IMR-90 (cell line): ENCODE results near the gene GAS6. TPM values are rescaled to one million over a fixed set of nuclear protein-coding genes. Genes with fewer than 3 reads are reported as not detected.

Experiments
- ATAC-seq: fragments of 200-7000 bp; cut with Tn5 transposase; 2 replicates; pipeline ENCODE4 v1.9.1; 2020; ENCODE audit warnings: low read depth, mild to moderate bottlenecking, moderate library complexity
- BruUV-seq: library from RNA; stranded (reverse); fragments of 400-500 nt; replicated peaks from 2 replicates; lab custom pipeline; 2021; lab: Mats Ljungman, UMichigan
- CTCF ChIA-PET: fragments of 300-600 bp; formaldehyde crosslinking; extraction: SDS; loops from one replicate; lab custom pipeline; 2021; ENCODE audit warnings: antibody characterized with exemption; lab: Yijun Ruan, JAX
- POLR2A ChIA-PET: fragments of 300-600 bp; sonication (Branson Sonifier 250); formaldehyde crosslinking; loops from one replicate; lab custom pipeline; 2022; ENCODE audit warnings: antibody characterized with exemption; ENCODE audit not compliant: unreplicated experiment; lab: Charles Lee
- DNase-seq: peaks from one replicate; pipeline ENCODE4 v3.0.0; 2013
- H2AFZ ChIP-seq: replicated peaks from 2 replicates; pipeline ENCODE3; 2013; ENCODE audit warnings: low read length, mild to moderate bottlenecking; ENCODE audit not compliant: poor library complexity
- H2AK5ac ChIP-seq: 2 replicates; pipeline ENCODE4 v1.6.1; 2013; ENCODE audit warnings: low read depth, low read length, inconsistent platforms
- H2AK9ac ChIP-seq: replicated peaks from 2 replicates; pipeline ENCODE3; 2013; ENCODE audit warnings: mild to moderate bottlenecking, low read depth, low read length, moderate library complexity; ENCODE audit not compliant: poor library complexity
- H2BK120ac ChIP-seq: 2 replicates; pipeline ENCODE4 v1.6.1; 2013; ENCODE audit warnings: low read depth, low read length, inconsistent platforms
- H2BK15ac ChIP-seq: 3 replicates; pipeline ENCODE4 v1.6.1; 2013; ENCODE audit warnings: low read depth, low read length, inconsistent platforms
- H2BK20ac ChIP-seq: 2 replicates; pipeline ENCODE4 v1.6.1; 2013; ENCODE audit warnings: low read depth, mild to moderate bottlenecking, inconsistent platforms, low read length, moderate library complexity
- H2BK5ac ChIP-seq: 2 replicates; pipeline ENCODE4 v1.6.1; 2013; ENCODE audit warnings: mild to moderate bottlenecking, low read depth, low read length, inconsistent platforms; ENCODE audit not compliant: poor library complexity, severe bottlenecking
- H3K14ac ChIP-seq: replicated peaks from 2 replicates; pipeline ENCODE4 v1.6.1; 2013; ENCODE audit warnings: low read depth, low read length, inconsistent platforms
- H3K18ac ChIP-seq: 2 replicates; pipeline ENCODE4 v1.6.1; 2013; ENCODE audit warnings: low read depth, low read length, control low read depth
- H3K23ac ChIP-seq: 2 replicates; pipeline ENCODE4 v1.6.1; 2013; ENCODE audit warnings: low read depth, low read length, inconsistent platforms
- H3K27ac ChIP-seq: 2 replicates; pipeline ENCODE4 v1.5.1; 2013; ENCODE audit warnings: mild to moderate bottlenecking, control low read depth, low read length; ENCODE audit not compliant: insufficient read depth
- H3K27me3 ChIP-seq: 2 replicates; pipeline ENCODE4 v1.6.1; 2013; ENCODE audit warnings: low read length; ENCODE audit not compliant: control insufficient read depth, insufficient read depth
- H3K36me3 ChIP-seq: 2 replicates; pipeline ENCODE4 v1.6.1; 2013; ENCODE audit warnings: low read length, mixed read lengths; ENCODE audit not compliant: control insufficient read depth, insufficient read depth
- H3K4ac ChIP-seq: 2 replicates; pipeline ENCODE4 v1.6.1; 2013; ENCODE audit warnings: low read depth, low read length, inconsistent platforms
- H3K4me1 ChIP-seq: 2 replicates; pipeline ENCODE4 v1.6.1; 2013; ENCODE audit warnings: low read length, mixed read lengths; ENCODE audit not compliant: control insufficient read depth, insufficient read depth
- H3K4me2 ChIP-seq: 2 replicates; pipeline ENCODE4 v1.6.1; 2013; ENCODE audit warnings: low read depth, mild to moderate bottlenecking, control low read depth, low read length, moderate library complexity
- H3K4me3 ChIP-seq: 2 replicates; pipeline ENCODE4 v1.5.1; 2013; ENCODE audit warnings: low read depth, mild to moderate bottlenecking, control low read depth, low read length, moderate library complexity; ENCODE audit not compliant: insufficient read depth
- H3K56ac ChIP-seq: 2 replicates; pipeline ENCODE4 v1.6.1; 2013; ENCODE audit warnings: low read length, inconsistent platforms; ENCODE audit not compliant: insufficient read depth; ENCODE audit errors: extremely low read depth
- H3K79me1 ChIP-seq, 2 experiments: 2 replicates each; pipeline ENCODE4 v1.6.1; 2013; ENCODE audit warnings: low read length in 2 of 2, inconsistent platforms in 1 of 2, low read depth in 1 of 2
- H3K9ac ChIP-seq: 2 replicates; pipeline ENCODE4 v1.6.1; 2013; ENCODE audit warnings: low read depth, low read length, control low read depth
- H3K9me1 ChIP-seq: 2 replicates; pipeline ENCODE4 v1.6.1; 2013; ENCODE audit warnings: low read length, inconsistent platforms; ENCODE audit not compliant: insufficient read depth
- H3K9me3 ChIP-seq: 2 replicates; pipeline ENCODE4 v1.6.1; 2013; ENCODE audit warnings: low read length; ENCODE audit not compliant: control insufficient read depth, insufficient read depth
- H4K20me1 ChIP-seq: 2 replicates; pipeline ENCODE4 v1.6.1; 2013; ENCODE audit warnings: low read length, inconsistent platforms; ENCODE audit not compliant: insufficient read depth
- H4K5ac ChIP-seq: 2 replicates; pipeline ENCODE4 v1.6.1; 2013; ENCODE audit warnings: mild to moderate bottlenecking, low read depth, low read length, control low read depth
- H4K8ac ChIP-seq, 2 experiments: 2 replicates each; pipeline ENCODE4 v1.6.1; 2013; ENCODE audit warnings: low read depth in 2 of 2, low read length in 2 of 2, control low read depth in 1 of 2, inconsistent platforms in 1 of 2
- H4K91ac ChIP-seq: 2 replicates; pipeline ENCODE4 v1.6.1; 2013; ENCODE audit warnings: low read depth, low read length, inconsistent platforms; ENCODE audit not compliant: insufficient read depth
- BHLHE40 ChIP-seq: fragments of 150-350 bp; IDR thresholded peaks from 2 replicates; pipeline ENCODE4 v1.6.1; 2016; ENCODE audit warnings: mild to moderate bottlenecking, low read depth, low read length
- CEBPB ChIP-seq: IDR thresholded peaks from 2 replicates; pipeline ENCODE4 v1.6.1; 2012; ENCODE audit warnings: low read depth, low read length, improper control_type of control experiment
- CHD1 ChIP-seq: IDR thresholded peaks from 2 replicates; pipeline ENCODE4 v1.6.1; 2012; ENCODE audit warnings: low read depth, low read length, improper control_type of control experiment
- ELK1 ChIP-seq: fragments of 150-350 bp; IDR thresholded peaks from 2 replicates; pipeline ENCODE4 v1.6.1; 2016; ENCODE audit warnings: low read depth, mild to moderate bottlenecking, low read length, moderate library complexity, borderline replicate concordance
- FOS ChIP-seq: fragments of 150-350 bp; IDR thresholded peaks from 2 replicates; pipeline ENCODE4 v1.6.1; 2016; ENCODE audit warnings: low read depth, low read length
- MAFK ChIP-seq: IDR thresholded peaks from 2 replicates; pipeline ENCODE4 v1.6.1; 2012; ENCODE audit warnings: low read depth, low read length, improper control_type of control experiment
- MAZ ChIP-seq: IDR thresholded peaks from 2 replicates; pipeline ENCODE4 v1.6.1; 2012; ENCODE audit warnings: low read depth, mild to moderate bottlenecking, low read length, improper control_type of control experiment, moderate library complexity, borderline replicate concordance
- MXI1 ChIP-seq: IDR thresholded peaks from 2 replicates; pipeline ENCODE4 v1.6.1; 2012; ENCODE audit warnings: low read depth, mild to moderate bottlenecking, low read length, moderate library complexity, borderline replicate concordance
- NFE2L2 ChIP-seq: fragments of 150-350 bp; IDR thresholded peaks from 2 replicates; pipeline ENCODE4 v1.6.1; 2016; ENCODE audit warnings: low read depth, mild to moderate bottlenecking, low read length
- POLR2A ChIP-seq: IDR thresholded peaks from 2 replicates; pipeline ENCODE4 v1.6.1; 2012; ENCODE audit warnings: mild to moderate bottlenecking, low read depth, low read length
- RAD21 ChIP-seq: IDR thresholded peaks from 2 replicates; pipeline ENCODE4 v1.6.1; 2012; ENCODE audit warnings: low read length, improper control_type of control experiment
- RCOR1 ChIP-seq: IDR thresholded peaks from 2 replicates; pipeline ENCODE4 v1.6.1; 2012; ENCODE audit warnings: mild to moderate bottlenecking, low read length, improper control_type of control experiment; ENCODE audit not compliant: insufficient replicate concordance
- RFX5 ChIP-seq: IDR thresholded peaks from 2 replicates; pipeline ENCODE4 v1.8.0; 2012; ENCODE audit warnings: low read depth, mild to moderate bottlenecking, low read length, moderate library complexity
- SMC3 ChIP-seq: fragments of 150-350 bp; IDR thresholded peaks from 2 replicates; pipeline ENCODE4 v1.6.1; 2016; ENCODE audit warnings: low read depth, mild to moderate bottlenecking, antibody characterized with exemption, low read length, moderate library complexity
- USF2 ChIP-seq: fragments of 150-350 bp; IDR thresholded peaks from 2 replicates; pipeline ENCODE4 v1.6.1; 2017; ENCODE audit warnings: mild to moderate bottlenecking, antibody characterized with exemption, low read length, low read depth
- WGBS, 2 experiments: methylation state at CpG; one replicate each; pipeline versions ENCODE4 v1.1.5 to v1.1.7; 2013; ENCODE audit warnings: missing lambda C conversion rate in 2 of 2; ENCODE audit not compliant: insufficient read length in 1 of 2; ENCODE audit errors: extremely low coverage in 2 of 2; 5-methylcytosine and 5-hydroxymethylcytosine counted together
- dilution Hi-C: fragments of 300-500 bp; cut with HindIII; formaldehyde crosslinking; loops from one replicate; pipeline ENCODE4 v1.14.3; 2018; ENCODE audit warnings: low sequenced_read_pairs; ENCODE audit not compliant: unreplicated experiment
- in situ Hi-C: fragments of 300-500 bp; cut with MboI; formaldehyde crosslinking; loops from 3 replicates; pipeline ENCODE4 v1.14.3; 2019; ENCODE audit warnings: low sequenced_read_pairs, inconsistent platforms, mixed read lengths
- intact Hi-C: fragments of 100-400 bp; cut with micrococcal nuclease; formaldehyde crosslinking; loops from 2 replicates; pipeline ENCODE4 v1.10.0; 2022
- polyA plus RNA-seq, 3 experiments: library from polyadenylated mRNA; depleted of rRNA; stranded (reverse); fragments of >200 nt; gene quantifications; 2 replicates each; pipeline ENCODE4 v1.2.3, GENCODE V29; 2012; ENCODE audit warnings: low replicate concordance in 1 of 3
- total RNA-seq: library from RNA; depleted of rRNA; stranded (reverse); fragments of >200 nt; gene quantifications from 2 replicates; pipeline ENCODE4 v1.2.3, GENCODE V29; 2012
- TF ChIP-seq, protein P1 (sequence below): conservative IDR thresholded peaks from 2 replicates; pipeline ENCODE4 v1.5.1; 2012; ENCODE audit warnings: mild to moderate bottlenecking, low read depth, low read length, improper control_type of control experiment

Gene GAS6
- total and polyA plus RNA-seq, 2 of the 4 experiments (the other 2 are of a cell fraction): 220 to 823 TPM

DNA sequence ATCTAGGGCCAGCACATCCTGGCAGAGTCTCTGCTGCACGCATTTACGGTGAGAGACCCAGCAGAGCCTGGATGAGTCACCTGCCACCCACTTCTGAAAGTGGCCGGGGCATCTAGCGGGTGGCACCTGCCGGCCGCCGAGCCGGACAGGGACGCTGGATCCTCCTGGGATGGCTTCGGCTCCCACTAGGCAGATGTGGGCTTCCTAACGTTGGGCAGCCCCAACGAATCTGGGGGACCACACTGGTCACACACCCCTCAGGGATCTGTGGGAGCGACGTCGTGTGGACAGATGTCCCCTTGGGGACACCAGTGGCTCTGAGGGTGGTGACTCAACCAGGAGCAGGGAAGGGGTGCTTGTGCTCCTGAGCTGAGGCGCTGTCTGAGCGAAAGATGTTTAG lies 72.7 kb downstream of the GAS6 start:
- no peak overlapping the region for H3K27ac ChIP-seq
- H4K91ac ChIP-seq: no peak overlapping the region
- no peak overlapping the region for H2BK5ac ChIP-seq
- no peak overlapping the region for H4K5ac ChIP-seq
- H2BK20ac ChIP-seq: no peak overlapping the region
- H3K23ac ChIP-seq: no peak overlapping the region
- H3K4me3 ChIP-seq: no peak overlapping the region
- ChIA-PET POLR2A (no interaction called here), CTCF (no interaction called here)
- H3K79me1 ChIP-seq: peaks cover 0 to 2% of the 10 kb centered on the region in 2 experiments; a peak in 1 of 4 replicates
- dilution Hi-C loops (no loop called here), intact Hi-C loops (no loop called here), in situ Hi-C loops (no loop called here)
- no peak for ATAC-seq
- no peak overlapping the region for H3K14ac ChIP-seq
- peaks cover 27% of the 10 kb centered on the region for H3K27me3 ChIP-seq
- no peak for TF ChIP-seq MAZ
- TF ChIP-seq CEBPB: no peak
- no peak for TF ChIP-seq FOS
- no peak for TF ChIP-seq RAD21
- TF ChIP-seq RFX5: no peak
- TF ChIP-seq RCOR1: no peak
- TF ChIP-seq BHLHE40: no peak
- TF ChIP-seq POLR2A: no peak
- no peak for TF ChIP-seq MXI1
- TF ChIP-seq SMC3: no peak
- TF ChIP-seq, protein P1, sequence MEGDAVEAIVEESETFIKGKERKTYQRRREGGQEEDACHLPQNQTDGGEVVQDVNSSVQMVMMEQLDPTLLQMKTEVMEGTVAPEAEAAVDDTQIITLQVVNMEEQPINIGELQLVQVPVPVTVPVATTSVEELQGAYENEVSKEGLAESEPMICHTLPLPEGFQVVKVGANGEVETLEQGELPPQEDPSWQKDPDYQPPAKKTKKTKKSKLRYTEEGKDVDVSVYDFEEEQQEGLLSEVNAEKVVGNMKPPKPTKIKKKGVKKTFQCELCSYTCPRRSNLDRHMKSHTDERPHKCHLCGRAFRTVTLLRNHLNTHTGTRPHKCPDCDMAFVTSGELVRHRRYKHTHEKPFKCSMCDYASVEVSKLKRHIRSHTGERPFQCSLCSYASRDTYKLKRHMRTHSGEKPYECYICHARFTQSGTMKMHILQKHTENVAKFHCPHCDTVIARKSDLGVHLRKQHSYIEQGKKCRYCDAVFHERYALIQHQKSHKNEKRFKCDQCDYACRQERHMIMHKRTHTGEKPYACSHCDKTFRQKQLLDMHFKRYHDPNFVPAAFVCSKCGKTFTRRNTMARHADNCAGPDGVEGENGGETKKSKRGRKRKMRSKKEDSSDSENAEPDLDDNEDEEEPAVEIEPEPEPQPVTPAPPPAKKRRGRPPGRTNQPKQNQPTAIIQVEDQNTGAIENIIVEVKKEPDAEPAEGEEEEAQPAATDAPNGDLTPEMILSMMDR: no peak
- TF ChIP-seq USF2: no peak
- TF ChIP-seq CHD1: no peak
- TF ChIP-seq NFE2L2: no peak
- no peak for TF ChIP-seq ELK1
- TF ChIP-seq MAFK: no peak
- peaks cover 12% of the 10 kb centered on the region for H3K9me1 ChIP-seq
- H2AFZ ChIP-seq: no peak overlapping the region
- no peak overlapping the region for H3K18ac ChIP-seq
- H3K4me1 ChIP-seq: peaks cover 3% of the 10 kb centered on the region; the same call in 1 of the 2 replicates
- H3K9me3 ChIP-seq: no peaks in the 10 kb centered on the region
- no peak overlapping the region for H2BK120ac ChIP-seq
- H2AK9ac ChIP-seq: no peak overlapping the region
- H4K8ac ChIP-seq: no peak overlapping the region
- H3K9ac ChIP-seq: no peak overlapping the region
- no peak for DNase-seq
- no peak overlapping the region for H2AK5ac ChIP-seq
- H3K4me2 ChIP-seq: no peak overlapping the region
- H3K4ac ChIP-seq: no peak overlapping the region
- WGBS, 2 experiments: 82% methylated on average over 15 of the region's 17 CpGs; no CpG with 5 or more reads in 1 of the 2 experiments
- no peak overlapping the region for H2BK15ac ChIP-seq
- no peaks in the 10 kb centered on the region; the same call in none of the 2 replicates for H4K20me1 ChIP-seq
- no peaks in the 10 kb centered on the region for H3K36me3 ChIP-seq
- H3K56ac ChIP-seq: no peak overlapping the region
- no TSS peak for BruUV-seq
